Brain microvascular endothelial cell (primary cell): ENCODE measurements around the gene DDX17.

Source experiments
- DNase-seq: peaks from one replicate; pipeline ENCODE4 v3.0.0-alpha.2; 2020
- H3K27ac ChIP-seq: fragments of 250-450 bp; sonication (Bioruptor Pico); 2 replicates; pipeline ENCODE4 v1.5.1; 2020; ENCODE audit warnings: mild to moderate bottlenecking, moderate library complexity
- H3K27me3 ChIP-seq: fragments of 250-450 bp; sonication (Bioruptor Pico); replicated peaks from 2 replicates; pipeline ENCODE4 v1.5.1; 2020; ENCODE audit warnings: mild to moderate bottlenecking
- H3K36me3 ChIP-seq: fragments of 250-450 bp; sonication (Bioruptor Pico); replicated peaks from 2 replicates; pipeline ENCODE4 v1.5.1; 2020; ENCODE audit warnings: mild to moderate bottlenecking
- H3K4me3 ChIP-seq: 2 replicates; pipeline ENCODE4 v1.5.1; 2011; ENCODE audit warnings: low read depth, mild to moderate bottlenecking, control low read depth, low read length, moderate library complexity
- CTCF ChIP-seq: IDR thresholded peaks from 2 replicates; pipeline ENCODE4 v1.5.1; 2011; ENCODE audit warnings: low read depth, mild to moderate bottlenecking, moderate library complexity, low read length, control low read depth, inconsistent platforms; ENCODE audit errors: missing control alignments
- in situ Hi-C: cut with HindIII; loops from 2 replicates; pipeline ENCODE4 v1.10.0; 2017; ENCODE audit warnings: low sequenced_read_pairs, low pct_ligation_motif_present

Gene DDX17

DNA sequence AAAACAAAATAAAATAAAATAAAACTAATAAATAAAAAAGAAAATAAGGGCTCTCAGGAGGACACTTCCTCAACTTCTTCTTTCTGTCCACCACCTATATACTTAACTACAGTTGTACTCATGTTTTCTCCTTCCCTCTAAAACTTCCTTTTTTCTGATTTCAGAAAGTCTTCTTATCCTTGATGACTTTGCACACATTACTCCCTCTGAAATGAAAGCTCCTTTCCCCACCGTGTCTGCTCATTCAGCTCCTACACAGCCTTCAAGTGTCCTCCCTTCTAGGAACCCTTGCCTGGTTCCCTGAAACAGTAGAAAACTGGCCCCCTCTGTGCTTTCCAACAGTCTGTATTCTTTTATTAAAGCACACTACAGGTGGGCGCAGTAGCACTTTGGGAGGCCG lies 18.3 kb upstream of the DDX17 start:
- H3K27me3 ChIP-seq, result no peaks in the 10 kb centered on the region
- no peak for DNase-seq
- in situ Hi-C loops, result no loop called here
- no peak overlapping the region for H3K4me3 ChIP-seq
- no peak overlapping the region for H3K27ac ChIP-seq
- no peaks in the 10 kb centered on the region for H3K36me3 ChIP-seq
- no peak for TF ChIP-seq CTCF

GRCh38 chr22:38523479-38523878 lies 17.4 kb upstream of the DDX17 start:
- Histone ChIP-seq H3K4me3 (no peak overlapping the region), H3K27ac (no peak overlapping the region), H3K36me3 (no peaks in the 10 kb centered on the region), H3K27me3 (no peaks in the 10 kb centered on the region)
- in situ Hi-C loops, result no loop called here
- no peak for TF ChIP-seq CTCF
- no peak for DNase-seq

GRCh38 chr22:38523029-38523428 lies 16.9 kb upstream of the DDX17 start:
- H3K27ac ChIP-seq, result no peak overlapping the region
- in situ Hi-C loops, result no loop called here
- no peaks in the 10 kb centered on the region for H3K36me3 ChIP-seq
- no peak for TF ChIP-seq CTCF
- no peaks in the 10 kb centered on the region for H3K27me3 ChIP-seq
- H3K4me3 ChIP-seq, result no peak overlapping the region
- no peak for DNase-seq

GRCh38 chr22:38519453-38520250 lies 13.5 kb upstream of the DDX17 start:
- in situ Hi-C loops, result no loop called here
- no peak overlapping the region for H3K27ac ChIP-seq
- no peak for TF ChIP-seq CTCF
- no peak overlapping the region for H3K4me3 ChIP-seq
- no peak for DNase-seq
- H3K27me3 ChIP-seq, result no peaks in the 10 kb centered on the region
- H3K36me3 ChIP-seq, result no peaks in the 10 kb centered on the region

DNA sequence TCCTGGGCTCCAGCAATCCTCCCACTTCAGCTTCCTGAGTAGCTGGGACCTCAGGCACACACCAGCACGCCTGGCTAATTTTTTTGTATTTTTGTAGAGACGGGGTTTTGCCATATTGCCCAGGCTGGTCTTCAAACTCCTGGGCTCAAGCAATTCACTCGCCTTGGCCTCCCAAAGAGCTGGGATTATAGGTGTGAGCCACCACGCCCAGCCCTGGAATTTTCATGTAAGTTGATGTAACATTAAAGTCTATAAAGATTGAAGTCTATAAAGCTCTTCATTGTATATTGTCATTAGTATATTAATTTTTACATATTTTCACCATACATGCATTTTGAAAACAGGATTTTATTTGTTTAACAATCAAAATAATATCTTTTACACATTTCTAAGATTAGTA lies 12.5 kb upstream of the DDX17 start:
- Histone ChIP-seq H3K4me3 (no peak overlapping the region), H3K36me3 (no peaks in the 10 kb centered on the region), H3K27ac (no peak overlapping the region), H3K27me3 (no peaks in the 10 kb centered on the region)
- no peak for TF ChIP-seq CTCF
- in situ Hi-C loops, result no loop called here
- DNase-seq, result no peak

DNA sequence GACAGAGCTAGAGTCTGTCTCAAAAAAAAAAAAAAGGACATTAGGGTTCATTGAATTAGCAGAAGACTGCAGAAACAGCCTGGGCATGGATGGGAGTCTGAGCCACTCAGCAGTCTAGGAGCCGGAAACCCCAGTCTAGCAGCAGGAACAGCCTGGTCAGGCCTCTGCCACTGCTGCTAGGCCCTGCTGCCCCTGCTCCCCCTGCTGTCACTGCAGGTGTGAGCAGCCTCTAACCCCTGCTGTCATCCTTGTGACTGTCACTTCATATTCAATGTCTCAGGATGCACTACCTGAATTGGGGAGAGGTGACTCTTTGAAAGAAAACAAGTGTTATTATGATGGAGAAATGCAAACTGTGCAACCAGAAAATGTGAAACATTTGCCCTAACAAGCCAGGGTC lies 7.0 kb upstream of the DDX17 start:
- Histone ChIP-seq H3K4me3 (no peak overlapping the region), H3K36me3 (no peaks in the 10 kb centered on the region), H3K27me3 (no peaks in the 10 kb centered on the region), H3K27ac (no peak overlapping the region)
- in situ Hi-C loops, result no loop called here
- DNase-seq, result no peak
- TF ChIP-seq CTCF, result no peak
